Measurements from ENCODE around the gene SBF1. TPM values are rescaled to one million over a fixed set of nuclear protein-coding genes. Genes with fewer than 3 reads are reported as not detected.

Gene SBF1
- polyA plus RNA-seq, 1 of the 3 experiments (the other 2 are of a cell fraction), result 29.1 TPM

GRCh38 chr22:50436841-50437341, 37.9 kb downstream of the SBF1 start:
- POLR2A ChIA-PET, result no interaction called here

More at GRCh38 chr22:50436841-50437341, 37.9 kb downstream of the SBF1 start:
- H2AFZ ChIP-seq (ENCODE audit: low read depth), result no peak overlapping the region
- no peak overlapping the region for H3K27ac ChIP-seq (ENCODE audit: low read depth in 2 of 2, low read length in 1 of 2)
- DNase-seq, result no peak
- no peak overlapping the region for H3K4me2 ChIP-seq
- no peaks in the 10 kb centered on the region for H3K9me2 ChIP-seq
- 96% methylated on average over 20 of the region's 25 CpGs for WGBS (ENCODE audit: low lambda C conversion rate)
- peaks cover 0 to 64% of the 10 kb centered on the region in 2 experiments for H3K36me3 ChIP-seq (replicated peaks in 1 of 2; ENCODE audit: control insufficient read depth in 1 of 2, insufficient read depth in 2 of 2, low read length in 1 of 2)
- H3F3A ChIP-seq (replicated peaks; ENCODE audit: insufficient read depth), result no peaks in the 10 kb centered on the region
- H3K4me3 ChIP-seq (ENCODE audit: low read depth in 2 of 2, low read length in 1 of 2), result no peak overlapping the region
- H3K9me3 ChIP-seq, result no peaks in the 10 kb centered on the region
- H3K9ac ChIP-seq, result no peak overlapping the region
- no peaks in the 10 kb centered on the region for H3K4me1 ChIP-seq (ENCODE audit: control insufficient read depth in 1 of 2, insufficient read depth in 2 of 2, low read depth in 1 of 2, low read length in 1 of 2)
- CTCF ChIA-PET, result no interaction called here
- TF ChIP-seq NFIC (IDR thresholded peaks at IDR 0.05; ENCODE audit: borderline replicate concordance), result no peak
- TF ChIP-seq JUND (IDR thresholded peaks at IDR 0.05), result no peak
- no peak for TF ChIP-seq REST (IDR thresholded peaks at IDR 0.05; ENCODE audit: low read depth, low read length)
- no peak for TF ChIP-seq RXRA (IDR thresholded peaks at IDR 0.05; ENCODE audit: borderline replicate concordance, low read depth)
- TF ChIP-seq RAD21 (IDR thresholded peaks at IDR 0.05; ENCODE audit: low read length), result no peak
- no peak for TF ChIP-seq TEAD4 (IDR thresholded peaks at IDR 0.05; ENCODE audit: borderline replicate concordance, insufficient read depth)
- no peak for TF ChIP-seq ZBTB33 (IDR thresholded peaks at IDR 0.05; ENCODE audit: borderline replicate concordance, low read depth)
- no peak for TF ChIP-seq FOXJ3 (CRISPR knock-in tag; IDR thresholded peaks at IDR 0.05)
- TF ChIP-seq MXI1 (IDR thresholded peaks at IDR 0.05; ENCODE audit: low read depth, low read length), result no peak
- TF ChIP-seq EP300 (IDR thresholded peaks at IDR 0.05; ENCODE audit: borderline replicate concordance in 1 of 2, low read depth in 1 of 2, low read length in 1 of 2), result no peak
- TF ChIP-seq FOSL2 (IDR thresholded peaks at IDR 0.05; ENCODE audit: borderline replicate concordance, low read depth), result no peak
- no peak for TF ChIP-seq PBX3 (IDR thresholded peaks at IDR 0.05)
- TF ChIP-seq POLR2AphosphoS5 (IDR thresholded peaks at IDR 0.05; ENCODE audit: low read depth, low read length), result no peak
- TF ChIP-seq NRF1 (IDR thresholded peaks at IDR 0.05; ENCODE audit: low read depth, low read length), result no peak
- TF ChIP-seq SMC3 (IDR thresholded peaks at IDR 0.05; ENCODE audit: low read depth, low read length), result no peak
- TF ChIP-seq ELF1 (IDR thresholded peaks at IDR 0.05), result no peak
- no peak for TF ChIP-seq FOXM1 (IDR thresholded peaks at IDR 0.05; ENCODE audit: low read depth)
- TF ChIP-seq IRF3 (IDR thresholded peaks at IDR 0.05; ENCODE audit: low read depth, low read length), result no peak
- TF ChIP-seq YY1 (IDR thresholded peaks at IDR 0.05; ENCODE audit: low read depth), result no peak
- no peaks in the 10 kb centered on the region for H3K27me3 ChIP-seq (ENCODE audit: insufficient read depth)
- H4K20me1 ChIP-seq (ENCODE audit: insufficient read depth), result no peaks in the 10 kb centered on the region
- H3K79me2 ChIP-seq (ENCODE audit: insufficient read depth), result no peaks in the 10 kb centered on the region

All from SK-N-SH (cell line).